Panc1 (cell line): Measurements from ENCODE around the gene RNF144A. TPM values are rescaled to one million over a fixed set of nuclear protein-coding genes. Genes with fewer than 3 reads are reported as not detected.

ENCODE experiments used
- ATAC-seq: fragments of 200-7000 bp; cut with Tn5 transposase; 2 replicates; pipeline ENCODE4 v1.9.1; 2020; ENCODE audit warnings: mild to moderate bottlenecking, moderate library complexity
- BruUV-seq: library from RNA; stranded (reverse); fragments of 400-500 nt; replicated peaks from 2 replicates; lab custom pipeline; 2021; lab: Mats Ljungman, UMichigan
- CTCF ChIA-PET: fragments of 300-600 bp; sonication (Branson Sonifier 250); formaldehyde crosslinking; loops from one replicate; lab custom pipeline; 2022; ENCODE audit warnings: antibody characterized with exemption; lab: Charles Lee
- POLR2A ChIA-PET: fragments of 300-600 bp; sonication (Branson Sonifier 250); formaldehyde crosslinking; loops from one replicate; lab custom pipeline; 2022; ENCODE audit warnings: antibody characterized with exemption; lab: Charles Lee
- DNase-seq: peaks from one replicate; pipeline ENCODE4 v3.0.0-alpha.2; 2010; ENCODE audit warnings: low read depth, low spot score
- H3K27ac ChIP-seq: 2 replicates; pipeline ENCODE4 v1.5.1; 2011; ENCODE audit warnings: mild to moderate bottlenecking, low read length, inconsistent platforms
- H3K27me3 ChIP-seq: fragments of 200-500 bp; sonication (Bioruptor generic); 2 replicates; pipeline ENCODE4 v1.6.0; 2014; ENCODE audit warnings: low read length, inconsistent platforms; ENCODE audit not compliant: control insufficient read depth, insufficient read depth
- H3K36me3 ChIP-seq: fragments of 200-500 bp; sonication (Bioruptor generic); 2 replicates; pipeline ENCODE4 v1.5.1; 2014; ENCODE audit warnings: inconsistent platforms, mild to moderate bottlenecking, low read length, moderate library complexity; ENCODE audit not compliant: control insufficient read depth, insufficient read depth
- H3K4me1 ChIP-seq: 2 replicates; pipeline ENCODE4 v1.5.1; 2011; ENCODE audit warnings: inconsistent platforms, mild to moderate bottlenecking, low read length, moderate library complexity; ENCODE audit not compliant: control insufficient read depth, insufficient read depth
- H3K4me3 ChIP-seq, 2 experiments: 2 replicates each; pipeline ENCODE4 v1.5.1; 2011 to 2012; ENCODE audit warnings: low read depth in 2 of 2, low read length in 2 of 2, mild to moderate bottlenecking in 2 of 2, inconsistent platforms in 1 of 2, moderate library complexity in 1 of 2
- H3K9me3 ChIP-seq: fragments of 200-500 bp; sonication (Bioruptor generic); 2 replicates; pipeline ENCODE4 v1.5.1; 2014; ENCODE audit warnings: low read depth, mild to moderate bottlenecking, inconsistent platforms, low read length, moderate library complexity; ENCODE audit not compliant: control insufficient read depth, insufficient read depth
- POLR2AphosphoS5 ChIP-seq: IDR thresholded peaks from 2 replicates; pipeline ENCODE4 v1.6.1; 2012; ENCODE audit warnings: mild to moderate bottlenecking, low read depth, low read length, moderate library complexity
- REST ChIP-seq, 2 experiments: IDR thresholded peaks; 2 replicates each; pipeline ENCODE4 v1.6.1; 2011 to 2012; ENCODE audit warnings: low read depth in 2 of 2, control low read depth in 1 of 2, low read length in 1 of 2, mild to moderate bottlenecking in 1 of 2, moderate library complexity in 1 of 2; ENCODE audit not compliant: insufficient read depth in 1 of 2
- SIN3A ChIP-seq: IDR thresholded peaks from 2 replicates; pipeline ENCODE4 v1.6.1; 2012; ENCODE audit warnings: low read depth, mild to moderate bottlenecking, low read length, moderate library complexity, borderline replicate concordance; ENCODE audit not compliant: insufficient read depth
- TCF7L2 ChIP-seq: IDR thresholded peaks from 2 replicates; pipeline ENCODE4 v1.6.1; 2011; ENCODE audit warnings: mild to moderate bottlenecking, low read depth, low read length, inconsistent platforms
- in situ Hi-C: cut with HindIII; loops from 2 replicates; pipeline ENCODE4 v1.10.0; 2016; ENCODE audit warnings: low sequenced_read_pairs, low pct_unique_long_range_greater_than_20kb
- intact Hi-C: fragments of 100-400 bp; cut with micrococcal nuclease; formaldehyde crosslinking; loops from one replicate; pipeline ENCODE4 v1.10.0; 2022; ENCODE audit not compliant: unreplicated experiment
- total RNA-seq: library from RNA; stranded (reverse); gene quantifications from one replicate; pipeline ENCODE4 v1.2.1, GENCODE V29; 2021; ENCODE audit not compliant: unreplicated experiment
- TF ChIP-seq, protein P1 (sequence below): fragments of 450-650 bp; IDR thresholded peaks from 2 replicates; pipeline ENCODE4 v1.5.1; 2017; ENCODE audit warnings: mild to moderate bottlenecking

Gene RNF144A
- total RNA-seq, 1 experiment from 2014 or later: 5.4 TPM

GRCh38 chr2:7041421-7041820 is 124.2 kb downstream of the RNF144A start:
- CTCF ChIA-PET: no interaction called here
- intact Hi-C loops: no loop called here
- ATAC-seq: no peak

GRCh38 chr2:7043690-7044089 is 126.5 kb downstream of the RNF144A start:
- no TSS peak for BruUV-seq
- H3K4me3 ChIP-seq: no peak overlapping the region
- no peaks in the 10 kb centered on the region for H3K27me3 ChIP-seq

More at GRCh38 chr2:7041421-7041820, 124.2 kb downstream of the RNF144A start:
- Histone ChIP-seq H3K4me3 (no peak overlapping the region), H3K36me3 (no peaks in the 10 kb centered on the region), H3K4me1 (no peaks in the 10 kb centered on the region), H3K27ac (no peak overlapping the region), H3K27me3 (no peaks in the 10 kb centered on the region), H3K9me3 (no peaks in the 10 kb centered on the region)
- no peak for DNase-seq
- no TSS peak for BruUV-seq
- in situ Hi-C loops: no loop called here
- POLR2A ChIA-PET: no interaction called here
- TF ChIP-seq SIN3A (no peak), TCF7L2 (no peak), REST (IDR thresholded peaks at IDR 0.05; ENCODE audit: insufficient read depth in 1 of 2, low read depth in 2 of 2, low read length in 1 of 2) (no peak), POLR2AphosphoS5 (no peak)
- TF ChIP-seq, protein P1, sequence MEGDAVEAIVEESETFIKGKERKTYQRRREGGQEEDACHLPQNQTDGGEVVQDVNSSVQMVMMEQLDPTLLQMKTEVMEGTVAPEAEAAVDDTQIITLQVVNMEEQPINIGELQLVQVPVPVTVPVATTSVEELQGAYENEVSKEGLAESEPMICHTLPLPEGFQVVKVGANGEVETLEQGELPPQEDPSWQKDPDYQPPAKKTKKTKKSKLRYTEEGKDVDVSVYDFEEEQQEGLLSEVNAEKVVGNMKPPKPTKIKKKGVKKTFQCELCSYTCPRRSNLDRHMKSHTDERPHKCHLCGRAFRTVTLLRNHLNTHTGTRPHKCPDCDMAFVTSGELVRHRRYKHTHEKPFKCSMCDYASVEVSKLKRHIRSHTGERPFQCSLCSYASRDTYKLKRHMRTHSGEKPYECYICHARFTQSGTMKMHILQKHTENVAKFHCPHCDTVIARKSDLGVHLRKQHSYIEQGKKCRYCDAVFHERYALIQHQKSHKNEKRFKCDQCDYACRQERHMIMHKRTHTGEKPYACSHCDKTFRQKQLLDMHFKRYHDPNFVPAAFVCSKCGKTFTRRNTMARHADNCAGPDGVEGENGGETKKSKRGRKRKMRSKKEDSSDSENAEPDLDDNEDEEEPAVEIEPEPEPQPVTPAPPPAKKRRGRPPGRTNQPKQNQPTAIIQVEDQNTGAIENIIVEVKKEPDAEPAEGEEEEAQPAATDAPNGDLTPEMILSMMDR: no peak

More at GRCh38 chr2:7043690-7044089, 126.5 kb downstream of the RNF144A start:
- ATAC-seq: no peak
- ChIA-PET POLR2A (no interaction called here), CTCF (interaction anchor here (0.5 to 1.6 kb wide), 3 partner anchors 10 to 1375 kb away, joined by 3 read pairs; no protein-coding TSS in a partner anchor)
- Histone ChIP-seq H3K27ac (no peak overlapping the region), H3K4me1 (no peaks in the 10 kb centered on the region), H3K9me3 (no peaks in the 10 kb centered on the region), H3K36me3 (no peaks in the 10 kb centered on the region)
- TF ChIP-seq REST (IDR thresholded peaks at IDR 0.05; ENCODE audit: insufficient read depth in 1 of 2, low read depth in 2 of 2, low read length in 1 of 2) (no peak), POLR2AphosphoS5 (no peak), SIN3A (no peak), TCF7L2 (no peak)
- TF ChIP-seq, protein P1: no peak
- intact Hi-C loops: no loop called here
- no peak for DNase-seq
- in situ Hi-C loops: no loop called here
